NCI-H526 treated with DMSO at 0.1 percent for 48 hours (cell line): ENCODE measurements around the gene VENTX.
A peak's percentile ranks its signal among the peaks of the same experiment; 100 is the strongest.
"Not testable (repeated sequence)": the region's sequence is repeated elsewhere in the genome, so short reads cannot be mapped to it uniquely, and the experiment has no call there.

ENCODE experiments used
- DNase-seq: peaks from one replicate; lab custom pipeline; 2025; lab: John Stamatoyannopoulos, UW

The VENTX gene

GRCh38 chr10:133254421-133255120 lies 16.9 kb downstream of the VENTX start:
- DNase-seq, result no peak

GRCh38 chr10:133255323-133255722 lies 17.7 kb downstream of the VENTX start:
- no peak for DNase-seq

GRCh38 chr10:133257489-133258065 lies 19.9 kb downstream of the VENTX start:
- no peak for DNase-seq

- no peak for DNase-seq
Measured at GRCh38 chr10:133258066-133258817, 20.6 kb downstream of the VENTX start.

- no peak for DNase-seq
Measured at GRCh38 chr10:133258818-133259601, 21.4 kb downstream of the VENTX start.

- no peak for DNase-seq
Measured at GRCh38 chr10:133259602-133259989, 21.9 kb downstream of the VENTX start.

GRCh38 chr10:133260895-133261725 lies 23.5 kb downstream of the VENTX start:
- DNase-seq, result no peak

- peak; percentile 23 for DNase-seq
Measured at GRCh38 chr10:133261726-133262325, 24.2 kb downstream of the VENTX start.

- DNase-seq, result no peak
Measured at GRCh38 chr10:133262696-133263095, 25.0 kb downstream of the VENTX start.

- no peak for DNase-seq
Measured at GRCh38 chr10:133263674-133264073, 26.0 kb downstream of the VENTX start.

GRCh38 chr10:133264461-133264860 lies 26.8 kb downstream of the VENTX start:
- DNase-seq, result no peak

GRCh38 chr10:133265052-133265451 lies 27.4 kb downstream of the VENTX start:
- DNase-seq, result not testable (repeated sequence)

- DNase-seq, result no peak
Measured at GRCh38 chr10:133266056-133266795, 28.6 kb downstream of the VENTX start.

- DNase-seq, result no peak
Measured at GRCh38 chr10:133267293-133267692, 29.6 kb downstream of the VENTX start.

GRCh38 chr10:133267829-133268228 lies 30.2 kb downstream of the VENTX start:
- DNase-seq, result no peak

- DNase-seq, result no peak
Measured at GRCh38 chr10:133268532-133268931, 30.9 kb downstream of the VENTX start.

GRCh38 chr10:133269367-133269766 lies 31.7 kb downstream of the VENTX start:
- DNase-seq, result no peak

- DNase-seq, result no peak
Measured at GRCh38 chr10:133270204-133270603, 32.5 kb downstream of the VENTX start.

GRCh38 chr10:133270773-133271297 lies 33.2 kb downstream of the VENTX start:
- DNase-seq, result no peak
